ENCODE measurements around the gene UBE2N.

DNA sequence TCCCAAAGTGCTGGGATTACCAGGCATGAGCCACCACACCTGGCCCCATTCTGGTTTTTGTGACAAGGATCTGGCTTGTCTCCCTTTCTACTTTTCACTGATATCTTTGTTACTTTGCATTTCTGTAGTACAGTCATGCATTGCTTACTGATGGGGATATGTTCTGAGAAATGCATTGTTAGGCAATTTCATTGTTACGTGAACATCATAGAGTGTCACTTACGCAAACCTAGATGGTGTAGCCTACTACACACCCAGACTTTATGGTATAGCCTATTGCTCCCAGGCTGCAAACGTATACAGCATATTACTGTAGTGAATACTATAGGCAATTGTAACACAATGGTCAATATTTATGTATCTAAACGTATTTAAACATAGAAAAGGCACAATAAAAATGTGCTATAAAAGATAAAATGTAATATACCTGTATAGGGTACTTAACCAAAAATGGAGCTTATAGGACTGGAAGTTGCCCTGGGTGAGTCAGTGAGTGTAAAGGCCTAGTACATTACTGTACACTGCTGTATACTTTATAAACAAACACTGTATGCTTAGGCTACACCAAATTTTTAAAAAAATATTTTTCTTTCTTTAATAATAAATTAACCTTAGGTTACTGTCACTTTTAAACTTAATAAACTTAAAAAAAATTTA lies 41.5 kb upstream of the UBE2N start:
- TF ChIP-seq, protein P1, sequence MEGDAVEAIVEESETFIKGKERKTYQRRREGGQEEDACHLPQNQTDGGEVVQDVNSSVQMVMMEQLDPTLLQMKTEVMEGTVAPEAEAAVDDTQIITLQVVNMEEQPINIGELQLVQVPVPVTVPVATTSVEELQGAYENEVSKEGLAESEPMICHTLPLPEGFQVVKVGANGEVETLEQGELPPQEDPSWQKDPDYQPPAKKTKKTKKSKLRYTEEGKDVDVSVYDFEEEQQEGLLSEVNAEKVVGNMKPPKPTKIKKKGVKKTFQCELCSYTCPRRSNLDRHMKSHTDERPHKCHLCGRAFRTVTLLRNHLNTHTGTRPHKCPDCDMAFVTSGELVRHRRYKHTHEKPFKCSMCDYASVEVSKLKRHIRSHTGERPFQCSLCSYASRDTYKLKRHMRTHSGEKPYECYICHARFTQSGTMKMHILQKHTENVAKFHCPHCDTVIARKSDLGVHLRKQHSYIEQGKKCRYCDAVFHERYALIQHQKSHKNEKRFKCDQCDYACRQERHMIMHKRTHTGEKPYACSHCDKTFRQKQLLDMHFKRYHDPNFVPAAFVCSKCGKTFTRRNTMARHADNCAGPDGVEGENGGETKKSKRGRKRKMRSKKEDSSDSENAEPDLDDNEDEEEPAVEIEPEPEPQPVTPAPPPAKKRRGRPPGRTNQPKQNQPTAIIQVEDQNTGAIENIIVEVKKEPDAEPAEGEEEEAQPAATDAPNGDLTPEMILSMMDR (IDR thresholded peaks at IDR 0.05): no peak
- TF ChIP-seq POLR2A (IDR thresholded peaks at IDR 0.05): no peak

All from thyroid gland (tissue), 4 donors.